Neural progenitor cell (in vitro differentiated cells): ENCODE data around the gene TXLNB. TPM values are rescaled to one million over a fixed set of nuclear protein-coding genes. Genes with fewer than 3 reads are reported as not detected.

Source experiments
- DNase-seq: peaks from one replicate; pipeline ENCODE4 v3.0.0-alpha.2; 2016; ENCODE audit warnings: low spot score
- H2AFZ ChIP-seq: fragments of 200-600 bp; sonication (generic); replicated peaks from 2 replicates; pipeline ENCODE4 v1.6.1; 2016; ENCODE audit warnings: antibody characterized with exemption
- H3F3A ChIP-seq: fragments of 200-600 bp; sonication (generic); 2 replicates; pipeline ENCODE4 v1.6.1; 2016; ENCODE audit warnings: antibody characterized with exemption, low read depth
- H3K27ac ChIP-seq: fragments of 200-600 bp; sonication (generic); 2 replicates; pipeline ENCODE4 v1.5.1; 2016; ENCODE audit warnings: mild to moderate bottlenecking
- H3K27me3 ChIP-seq: fragments of 200-600 bp; sonication (generic); 2 replicates; pipeline ENCODE4 v1.6.1; 2016; ENCODE audit warnings: mild to moderate bottlenecking, moderate library complexity
- H3K36me3 ChIP-seq: fragments of 200-600 bp; sonication (generic); 2 replicates; pipeline ENCODE4 v1.5.1; 2016
- H3K4me1 ChIP-seq: fragments of 200-600 bp; sonication (generic); 2 replicates; pipeline ENCODE4 v1.6.1; 2016; ENCODE audit warnings: mixed run types
- H3K4me2 ChIP-seq: fragments of 200-600 bp; sonication (generic); 2 replicates; pipeline ENCODE4 v1.6.1; 2016
- H3K4me3 ChIP-seq: fragments of 200-600 bp; sonication (generic); 2 replicates; pipeline ENCODE4 v1.5.1; 2016
- H3K79me2 ChIP-seq: fragments of 200-600 bp; sonication (generic); 2 replicates; pipeline ENCODE4 v1.6.1; 2016; ENCODE audit warnings: low read depth
- H3K9ac ChIP-seq: fragments of 200-600 bp; sonication (generic); 2 replicates; pipeline ENCODE4 v1.6.1; 2016
- H3K9me3 ChIP-seq: fragments of 200-600 bp; sonication (generic); 2 replicates; pipeline ENCODE4 v1.5.1; 2016; ENCODE audit warnings: low read depth
- H4K20me1 ChIP-seq: fragments of 200-600 bp; sonication (generic); 2 replicates; pipeline ENCODE4 v1.6.1; 2016; ENCODE audit warnings: low read depth
- H3K27ac Mint-ChIP-seq: 3 replicates; pipeline ENCODE4 v1.8.0; 2021; ENCODE audit warnings: mixed read lengths
- H3K27me3 Mint-ChIP-seq: 2 replicates; pipeline ENCODE4 v1.8.0; 2022; ENCODE audit warnings: low read depth, mild to moderate bottlenecking, inconsistent platforms, moderate library complexity, mixed read lengths; ENCODE audit not compliant: insufficient read depth
- H3K36me3 Mint-ChIP-seq: 3 replicates; pipeline ENCODE4 v1.8.0; 2021; ENCODE audit warnings: mixed read lengths
- H3K4me1 Mint-ChIP-seq: 3 replicates; pipeline ENCODE4 v1.8.0; 2021; ENCODE audit warnings: mixed read lengths
- H3K4me3 Mint-ChIP-seq: 3 replicates; pipeline ENCODE4 v1.8.0; 2021; ENCODE audit warnings: mild to moderate bottlenecking, moderate library complexity, mixed read lengths
- H3K9me3 Mint-ChIP-seq: 3 replicates; pipeline ENCODE4 v1.8.0; 2020; ENCODE audit warnings: mixed read lengths
- EZH2 ChIP-seq: fragments of 200-600 bp; sonication (generic); IDR thresholded peaks from 2 replicates; pipeline ENCODE4 v1.6.1; 2017; ENCODE audit warnings: antibody characterized with exemption, mild to moderate bottlenecking, moderate library complexity
- EZH2phosphoT487 ChIP-seq: fragments of 200-600 bp; sonication (generic); IDR thresholded peaks from 2 replicates; pipeline ENCODE4 v1.6.1; 2017; ENCODE audit warnings: antibody characterized with exemption
- total RNA-seq: library from RNA; depleted of rRNA; stranded (reverse); fragments of >200 nt; gene quantifications from 2 replicates; pipeline ENCODE4 v1.2.3, GENCODE V29; 2015; ENCODE audit warnings: low replicate concordance
- TF ChIP-seq, protein P1 (sequence below): fragments of 200-600 bp; sonication (generic); IDR thresholded peaks from 2 replicates; pipeline ENCODE4 v1.5.1; 2017; ENCODE audit warnings: antibody characterized with exemption, mild to moderate bottlenecking

Gene TXLNB
- total RNA-seq, 1 donor from 2014 or later, result 0.06 TPM

DNA sequence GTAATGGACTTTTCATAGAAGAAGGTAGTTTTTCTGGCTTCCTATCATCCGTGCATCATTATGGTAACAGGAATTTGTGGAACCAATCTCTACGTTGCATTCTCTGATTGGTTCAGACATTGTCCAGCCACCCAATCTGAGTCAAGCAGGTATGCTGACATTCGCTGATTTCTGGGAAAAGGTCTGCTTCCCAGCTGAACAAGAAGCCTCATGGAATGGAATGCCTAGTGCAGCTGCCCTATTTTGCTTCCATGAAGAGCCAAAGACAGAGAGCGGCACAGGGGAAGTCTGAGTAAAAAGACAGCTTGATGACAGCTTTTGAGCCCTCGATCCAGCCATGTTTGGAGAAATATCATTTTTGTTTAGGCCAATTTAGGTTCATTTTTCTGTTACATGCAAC is 38.5 kb upstream of the TXLNB start:
- Histone ChIP-seq H2AFZ (no peak overlapping the region), H3K79me2 (no peaks in the 10 kb centered on the region), H3K9me3 (no peaks in the 10 kb centered on the region), H3K4me3 (no peak overlapping the region), H3K4me1 (no peaks in the 10 kb centered on the region), H3K4me2 (no peak overlapping the region), H3K36me3 (no peaks in the 10 kb centered on the region), H3F3A (no peaks in the 10 kb centered on the region), H3K9ac (no peak overlapping the region), H4K20me1 (no peaks in the 10 kb centered on the region), H3K27me3 (no peaks in the 10 kb centered on the region), H3K27ac (no peak overlapping the region)
- Mint-ChIP-seq H3K9me3 (peaks cover 2% of the 10 kb centered on the region), H3K36me3 (peaks cover 2% of the 10 kb centered on the region), H3K27me3 (no peaks in the 10 kb centered on the region), H3K4me3 (no peak overlapping the region), H3K4me1 (peaks cover 3% of the 10 kb centered on the region), H3K27ac (no peak overlapping the region)
- no peak for DNase-seq
- TF ChIP-seq, protein P1, sequence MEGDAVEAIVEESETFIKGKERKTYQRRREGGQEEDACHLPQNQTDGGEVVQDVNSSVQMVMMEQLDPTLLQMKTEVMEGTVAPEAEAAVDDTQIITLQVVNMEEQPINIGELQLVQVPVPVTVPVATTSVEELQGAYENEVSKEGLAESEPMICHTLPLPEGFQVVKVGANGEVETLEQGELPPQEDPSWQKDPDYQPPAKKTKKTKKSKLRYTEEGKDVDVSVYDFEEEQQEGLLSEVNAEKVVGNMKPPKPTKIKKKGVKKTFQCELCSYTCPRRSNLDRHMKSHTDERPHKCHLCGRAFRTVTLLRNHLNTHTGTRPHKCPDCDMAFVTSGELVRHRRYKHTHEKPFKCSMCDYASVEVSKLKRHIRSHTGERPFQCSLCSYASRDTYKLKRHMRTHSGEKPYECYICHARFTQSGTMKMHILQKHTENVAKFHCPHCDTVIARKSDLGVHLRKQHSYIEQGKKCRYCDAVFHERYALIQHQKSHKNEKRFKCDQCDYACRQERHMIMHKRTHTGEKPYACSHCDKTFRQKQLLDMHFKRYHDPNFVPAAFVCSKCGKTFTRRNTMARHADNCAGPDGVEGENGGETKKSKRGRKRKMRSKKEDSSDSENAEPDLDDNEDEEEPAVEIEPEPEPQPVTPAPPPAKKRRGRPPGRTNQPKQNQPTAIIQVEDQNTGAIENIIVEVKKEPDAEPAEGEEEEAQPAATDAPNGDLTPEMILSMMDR, result no peak
- no peak for TF ChIP-seq EZH2phosphoT487
- TF ChIP-seq EZH2, result no peak

DNA sequence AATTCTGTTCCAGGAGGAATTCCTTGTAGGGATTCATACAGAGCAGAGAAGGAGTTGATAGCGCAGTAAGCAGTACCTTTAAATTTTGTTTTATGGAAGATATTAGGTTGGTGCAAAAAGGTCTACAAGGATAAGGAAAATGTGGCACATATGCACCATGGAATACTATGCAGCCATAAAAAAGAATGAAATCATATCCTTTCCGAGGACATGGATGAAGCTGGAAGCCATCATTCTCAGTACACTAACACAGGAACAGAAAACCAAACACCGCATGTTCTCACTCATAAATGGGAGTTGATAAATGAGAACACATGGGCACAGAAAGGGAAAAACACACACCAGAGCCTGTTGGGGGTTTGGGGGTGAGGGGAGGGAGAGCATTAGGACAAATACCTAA is 37.4 kb upstream of the TXLNB start:
- Histone ChIP-seq H3K4me1 (no peaks in the 10 kb centered on the region), H3K36me3 (no peaks in the 10 kb centered on the region), H3K4me3 (no peak overlapping the region), H3K27ac (no peak overlapping the region), H3K9me3 (no peaks in the 10 kb centered on the region), H3K9ac (no peak overlapping the region), H3K4me2 (no peak overlapping the region), H4K20me1 (no peaks in the 10 kb centered on the region), H3K79me2 (no peaks in the 10 kb centered on the region), H2AFZ (no peak overlapping the region), H3K27me3 (no peaks in the 10 kb centered on the region), H3F3A (no peaks in the 10 kb centered on the region)
- Mint-ChIP-seq H3K27ac (no peak overlapping the region), H3K36me3 (peaks cover 2% of the 10 kb centered on the region), H3K4me3 (no peak overlapping the region), H3K9me3 (peaks cover 2% of the 10 kb centered on the region), H3K4me1 (peaks cover 3% of the 10 kb centered on the region), H3K27me3 (no peaks in the 10 kb centered on the region)
- TF ChIP-seq EZH2, result no peak
- no peak for DNase-seq

- peaks cover 2% of the 10 kb centered on the region for H3K9me3 Mint-ChIP-seq
- Histone ChIP-seq H3K9me3 (no peaks in the 10 kb centered on the region), H3K9ac (no peak overlapping the region), H3F3A (no peaks in the 10 kb centered on the region), H3K36me3 (no peaks in the 10 kb centered on the region), H3K4me2 (no peak overlapping the region), H2AFZ (no peak overlapping the region), H3K27ac (no peak overlapping the region), H3K27me3 (no peaks in the 10 kb centered on the region), H3K4me1 (peaks cover 6% of the 10 kb centered on the region), H3K4me3 (no peak overlapping the region), H3K79me2 (no peaks in the 10 kb centered on the region), H4K20me1 (no peaks in the 10 kb centered on the region)
- peaks cover 2% of the 10 kb centered on the region for H3K27me3 Mint-ChIP-seq
- H3K27ac Mint-ChIP-seq, result no peak overlapping the region
- no peak overlapping the region for H3K4me3 Mint-ChIP-seq
- no peak for DNase-seq
- peaks cover 8% of the 10 kb centered on the region for H3K4me1 Mint-ChIP-seq
- peaks cover 2% of the 10 kb centered on the region for H3K36me3 Mint-ChIP-seq
- TF ChIP-seq EZH2 (no peak), EZH2phosphoT487 (no peak)
- TF ChIP-seq, protein P1, result no peak
Measured at GRCh38 chr6:139327038-139327437, 35.2 kb upstream of the TXLNB start.

- DNase-seq, result no peak
- peaks cover 6% of the 10 kb centered on the region for H3K4me1 ChIP-seq
- H3K9ac ChIP-seq, result no peak overlapping the region
- H3K4me1 Mint-ChIP-seq, result peaks cover 8% of the 10 kb centered on the region
- H3F3A ChIP-seq, result no peaks in the 10 kb centered on the region
- H3K9me3 ChIP-seq, result no peaks in the 10 kb centered on the region
- H3K27me3 Mint-ChIP-seq, result peaks cover 2% of the 10 kb centered on the region
- no peak overlapping the region for H3K27ac ChIP-seq
- H3K4me3 ChIP-seq, result no peak overlapping the region
- H3K36me3 Mint-ChIP-seq, result peaks cover 2% of the 10 kb centered on the region
- no peak overlapping the region for H3K27ac Mint-ChIP-seq
- no peaks in the 10 kb centered on the region for H4K20me1 ChIP-seq
- no peak overlapping the region for H3K4me2 ChIP-seq
- no peaks in the 10 kb centered on the region for H3K79me2 ChIP-seq
- no peak for TF ChIP-seq EZH2
- TF ChIP-seq, protein P1, result no peak
- TF ChIP-seq EZH2phosphoT487, result no peak
- H3K9me3 Mint-ChIP-seq, result peaks cover 2% of the 10 kb centered on the region
- no peak overlapping the region for H2AFZ ChIP-seq
- no peaks in the 10 kb centered on the region for H3K36me3 ChIP-seq
- H3K27me3 ChIP-seq, result no peaks in the 10 kb centered on the region
- H3K4me3 Mint-ChIP-seq, result no peak overlapping the region
Measured at GRCh38 chr6:139325686-139326085, 33.9 kb upstream of the TXLNB start.
